ENCODE results near the gene SHISAL1.

The SHISAL1 gene

DNA sequence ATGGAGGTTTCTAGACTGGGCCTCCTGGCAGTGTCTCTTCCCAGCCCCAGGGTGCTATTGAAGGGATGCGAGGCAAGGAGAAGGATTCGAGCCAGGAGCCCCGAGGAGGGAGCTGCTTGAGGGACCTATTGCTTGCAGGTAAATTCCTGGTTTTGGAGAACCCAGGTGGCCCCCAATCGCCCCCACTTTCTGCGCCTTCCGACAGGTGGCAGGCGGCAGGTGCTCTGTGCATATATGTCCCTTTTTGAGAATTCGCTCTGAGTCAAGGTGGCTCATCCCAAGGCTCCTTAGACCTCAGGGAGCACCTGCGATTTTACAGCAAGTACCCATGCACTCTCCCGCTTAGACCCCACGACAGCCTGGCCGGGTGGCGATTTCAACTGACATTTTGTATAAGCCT lies 40.3 kb upstream of the SHISAL1 start:
- no peak for TF ChIP-seq CTCF (IDR thresholded peaks at IDR 0.05)
- Mint-ChIP-seq H3K4me1 (peaks cover 81% of the 10 kb centered on the region), H3K9me3 (no peaks in the 10 kb centered on the region), H3K27ac (no peak overlapping the region), H3K36me3 (ENCODE audit: low read depth) (no peaks in the 10 kb centered on the region), H3K4me3 (no peak overlapping the region), H3K27me3 (ENCODE audit: low read depth, poor library complexity) (peaks cover 38% of the 10 kb centered on the region)
- DNase-seq = no peak

GRCh38 chr22:44352378-44353035 lies 39.8 kb upstream of the SHISAL1 start:
- no peak for TF ChIP-seq CTCF (IDR thresholded peaks at IDR 0.05)
- Mint-ChIP-seq H3K4me1 (peaks cover 76% of the 10 kb centered on the region), H3K36me3 (ENCODE audit: low read depth) (no peaks in the 10 kb centered on the region), H3K27me3 (ENCODE audit: low read depth, poor library complexity) (peaks cover 34% of the 10 kb centered on the region), H3K9me3 (no peaks in the 10 kb centered on the region), H3K27ac (no peak overlapping the region), H3K4me3 (no peak overlapping the region)
- DNase-seq = no peak

DNA sequence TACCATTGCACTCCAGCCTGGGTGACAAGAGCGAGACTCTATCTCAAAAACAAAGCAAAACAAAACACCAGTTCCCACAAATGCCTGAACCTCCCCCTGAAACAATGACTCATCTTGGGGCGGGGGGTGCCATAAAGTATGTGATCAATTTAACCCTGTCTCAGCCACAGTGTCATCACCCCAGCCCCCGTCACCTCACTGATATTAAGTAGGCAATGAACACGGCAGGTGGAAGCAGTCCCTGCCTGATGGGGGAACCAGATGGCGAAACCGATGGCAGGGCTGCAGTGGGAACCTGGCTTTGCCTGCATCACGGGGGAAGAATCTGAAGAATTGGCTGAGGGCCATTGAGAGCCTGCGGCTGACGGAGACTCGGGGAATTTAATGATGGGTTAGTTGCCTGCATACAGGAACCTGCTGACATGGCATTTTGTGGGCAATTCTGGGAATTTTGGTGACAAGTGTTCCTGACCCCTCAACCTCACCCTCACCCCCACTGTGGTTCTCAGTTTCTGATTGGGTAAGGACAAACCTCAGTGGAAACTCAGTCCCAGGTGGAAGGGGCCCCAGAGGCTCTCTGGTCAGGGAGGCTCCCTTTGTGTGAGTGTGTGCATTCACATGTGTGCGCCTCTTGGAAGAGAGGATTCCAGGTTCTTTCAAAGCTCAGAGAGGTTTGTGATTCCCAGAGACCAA lies 39.1 kb upstream of the SHISAL1 start:
- Mint-ChIP-seq H3K4me1 (peaks cover 75% of the 10 kb centered on the region), H3K36me3 (ENCODE audit: low read depth) (no peaks in the 10 kb centered on the region), H3K27me3 (ENCODE audit: low read depth, poor library complexity) (peaks cover 34% of the 10 kb centered on the region), H3K27ac (peak overlapping the region; percentile 6), H3K9me3 (no peaks in the 10 kb centered on the region), H3K4me3 (no peak overlapping the region)
- no peak for DNase-seq
- no peak for TF ChIP-seq CTCF (IDR thresholded peaks at IDR 0.05)

GRCh38 chr22:44351037-44351436 lies 38.3 kb upstream of the SHISAL1 start:
- Mint-ChIP-seq H3K27me3 (ENCODE audit: low read depth, poor library complexity) (peaks cover 39% of the 10 kb centered on the region), H3K4me1 (peaks cover 79% of the 10 kb centered on the region), H3K4me3 (no peak overlapping the region), H3K9me3 (no peaks in the 10 kb centered on the region), H3K27ac (no peak overlapping the region), H3K36me3 (ENCODE audit: low read depth) (no peaks in the 10 kb centered on the region)
- TF ChIP-seq CTCF (IDR thresholded peaks at IDR 0.05) = no peak
- DNase-seq = no peak

- no peak for TF ChIP-seq CTCF (IDR thresholded peaks at IDR 0.05)
- Mint-ChIP-seq H3K4me1 (peaks cover 71% of the 10 kb centered on the region), H3K4me3 (no peak overlapping the region), H3K9me3 (no peaks in the 10 kb centered on the region), H3K36me3 (ENCODE audit: low read depth) (no peaks in the 10 kb centered on the region), H3K27ac (no peak overlapping the region), H3K27me3 (ENCODE audit: low read depth, poor library complexity) (peaks cover 45% of the 10 kb centered on the region)
- DNase-seq = no peak
Measured at GRCh38 chr22:44349594-44349993, 36.8 kb upstream of the SHISAL1 start.

Measured in nephron progenitor cell (in vitro differentiated cells).